Smooth muscle cell (in vitro differentiated cells): Measurements from ENCODE around the gene PRDM16. TPM values are rescaled to one million over a fixed set of nuclear protein-coding genes. Genes with fewer than 3 reads are reported as not detected.

Experiments used
- DNase-seq: peaks from one replicate; lab custom pipeline; 2025; ENCODE audit not compliant: unreplicated experiment; lab: John Stamatoyannopoulos, UW
- H2AFZ ChIP-seq: fragments of 200-600 bp; sonication (generic); 2 replicates; pipeline ENCODE4 v1.6.0; 2016; ENCODE audit warnings: antibody characterized with exemption, low read depth, mild to moderate bottlenecking
- H3F3A ChIP-seq: fragments of 200-600 bp; sonication (generic); 2 replicates; pipeline ENCODE4 v1.6.0; 2017; ENCODE audit warnings: antibody characterized with exemption, low read depth
- H3K27ac ChIP-seq: fragments of 200-600 bp; sonication (generic); 2 replicates; pipeline ENCODE4 v1.5.1; 2016; ENCODE audit warnings: low read depth, mild to moderate bottlenecking
- H3K27me3 ChIP-seq: fragments of 200-600 bp; sonication (generic); 2 replicates; pipeline ENCODE4 v1.6.1; 2016; ENCODE audit warnings: low read depth, mild to moderate bottlenecking
- H3K36me3 ChIP-seq: fragments of 200-600 bp; sonication (generic); 2 replicates; pipeline ENCODE4 v1.5.1; 2016; ENCODE audit warnings: low read depth
- H3K4me1 ChIP-seq: fragments of 200-600 bp; sonication (generic); 2 replicates; pipeline ENCODE4 v1.5.1; 2016; ENCODE audit warnings: low read depth
- H3K4me2 ChIP-seq: fragments of 200-600 bp; sonication (generic); 2 replicates; pipeline ENCODE4 v1.6.0; 2016; ENCODE audit warnings: mild to moderate bottlenecking
- H3K4me3 ChIP-seq: fragments of 200-600 bp; sonication (generic); 2 replicates; pipeline ENCODE4 v1.5.1; 2016; ENCODE audit warnings: mild to moderate bottlenecking
- H3K79me2 ChIP-seq: fragments of 200-600 bp; sonication (generic); 2 replicates; pipeline ENCODE4 v1.6.0; 2016; ENCODE audit warnings: low read depth, mild to moderate bottlenecking
- H3K9ac ChIP-seq: fragments of 200-600 bp; sonication (generic); 2 replicates; pipeline ENCODE4 v1.6.0; 2016; ENCODE audit warnings: low read depth
- H3K9me3 ChIP-seq: fragments of 200-600 bp; sonication (generic); replicated peaks from 2 replicates; pipeline ENCODE4 v1.5.1; 2016; ENCODE audit warnings: low read depth
- H4K20me1 ChIP-seq: fragments of 200-600 bp; sonication (generic); 2 replicates; pipeline ENCODE4 v1.6.0; 2016; ENCODE audit warnings: low read depth
- CTCF ChIP-seq: fragments of 200-600 bp; sonication (generic); IDR thresholded peaks from 2 replicates; pipeline ENCODE4 v1.5.1; 2017; ENCODE audit warnings: borderline replicate concordance, mild to moderate bottlenecking, antibody characterized with exemption; ENCODE audit not compliant: insufficient read depth, poor library complexity, severe bottlenecking
- WGBS: methylation state at CpG from one replicate; pipeline ENCODE4 v1.1.7; 2016; ENCODE audit warnings: low lambda C conversion rate; 5-methylcytosine and 5-hydroxymethylcytosine counted together
- polyA plus RNA-seq: library from polyadenylated mRNA; unstranded; fragments of >200 nt; fragmentation: Nextera tagmentation; extraction: Ambion mirVana; gene quantifications from 2 replicates; pipeline ENCODE4 v1.2.1, GENCODE V29; 2016
- total RNA-seq: library from RNA; depleted of rRNA; stranded (reverse); fragments of >200 nt; gene quantifications from 2 replicates; pipeline ENCODE4 v1.2.3, GENCODE V29; 2014

Gene PRDM16
- total and polyA plus RNA-seq, 2 experiments from 2014 or later: 0.72 to 1.3 TPM

- WGBS: 91% methylated on average over 32 of the region's 32 CpGs
- H3F3A ChIP-seq: no peaks in the 10 kb centered on the region
- no peak for DNase-seq
- H4K20me1 ChIP-seq: no peaks in the 10 kb centered on the region
- no peak overlapping the region for H3K4me3 ChIP-seq
- no peak overlapping the region for H3K9ac ChIP-seq
- peaks cover 26% of the 10 kb centered on the region for H3K4me1 ChIP-seq
- no peak for TF ChIP-seq CTCF
- H3K9me3 ChIP-seq: no peaks in the 10 kb centered on the region
- no peak overlapping the region for H3K27ac ChIP-seq
- no peaks in the 10 kb centered on the region for H3K79me2 ChIP-seq
- no peak overlapping the region for H3K4me2 ChIP-seq
- H2AFZ ChIP-seq: no peak overlapping the region
- no peaks in the 10 kb centered on the region for H3K27me3 ChIP-seq
- no peaks in the 10 kb centered on the region for H3K36me3 ChIP-seq
Observed at GRCh38 chr1:3166206-3166918, 97.4 kb downstream of the PRDM16 start.

GRCh38 chr1:3167255-3167654 lies 98.3 kb downstream of the PRDM16 start:
- 70% methylated on average over 12 of the region's 14 CpGs for WGBS
- no peak overlapping the region for H3K9ac ChIP-seq
- no peaks in the 10 kb centered on the region for H4K20me1 ChIP-seq
- H3K4me2 ChIP-seq: no peak overlapping the region
- H3K27me3 ChIP-seq: no peaks in the 10 kb centered on the region
- no peak overlapping the region for H2AFZ ChIP-seq
- H3K27ac ChIP-seq: no peak overlapping the region
- H3K4me3 ChIP-seq: no peak overlapping the region
- H3F3A ChIP-seq: no peaks in the 10 kb centered on the region
- TF ChIP-seq CTCF: no peak
- H3K9me3 ChIP-seq: no peaks in the 10 kb centered on the region
- no peaks in the 10 kb centered on the region for H3K36me3 ChIP-seq
- DNase-seq: no peak
- H3K79me2 ChIP-seq: no peaks in the 10 kb centered on the region
- peaks cover 26% of the 10 kb centered on the region for H3K4me1 ChIP-seq

GRCh38 chr1:3168678-3169077 lies 99.7 kb downstream of the PRDM16 start:
- no peak for TF ChIP-seq CTCF

More at GRCh38 chr1:3168678-3169077, 99.7 kb downstream of the PRDM16 start:
- no peak overlapping the region for H3K4me2 ChIP-seq
- no peaks in the 10 kb centered on the region for H3K36me3 ChIP-seq
- H4K20me1 ChIP-seq: no peaks in the 10 kb centered on the region
- H3K4me1 ChIP-seq: peaks cover 26% of the 10 kb centered on the region
- H3K27ac ChIP-seq: no peak overlapping the region
- no peak for DNase-seq
- 91% methylated on average over 8 of the region's 8 CpGs for WGBS
- H3K79me2 ChIP-seq: no peaks in the 10 kb centered on the region
- H3F3A ChIP-seq: no peaks in the 10 kb centered on the region
- no peak overlapping the region for H3K4me3 ChIP-seq
- no peak overlapping the region for H3K9ac ChIP-seq
- no peaks in the 10 kb centered on the region for H3K9me3 ChIP-seq
- H2AFZ ChIP-seq: no peak overlapping the region
- H3K27me3 ChIP-seq: no peaks in the 10 kb centered on the region
